SKM-1 treated with dmso at 0.1 percent for 144 hours (cell line): Measurements from ENCODE around the gene KRT6C.
"Not testable (repeated sequence)": the region's sequence is repeated elsewhere in the genome, so short reads cannot be mapped to it uniquely, and the experiment has no call there.

Source experiments
- DNase-seq: peaks from one replicate; lab custom pipeline; 2025; ENCODE audit not compliant: unreplicated experiment; lab: John Stamatoyannopoulos, UW

KRT6C gene

DNA sequence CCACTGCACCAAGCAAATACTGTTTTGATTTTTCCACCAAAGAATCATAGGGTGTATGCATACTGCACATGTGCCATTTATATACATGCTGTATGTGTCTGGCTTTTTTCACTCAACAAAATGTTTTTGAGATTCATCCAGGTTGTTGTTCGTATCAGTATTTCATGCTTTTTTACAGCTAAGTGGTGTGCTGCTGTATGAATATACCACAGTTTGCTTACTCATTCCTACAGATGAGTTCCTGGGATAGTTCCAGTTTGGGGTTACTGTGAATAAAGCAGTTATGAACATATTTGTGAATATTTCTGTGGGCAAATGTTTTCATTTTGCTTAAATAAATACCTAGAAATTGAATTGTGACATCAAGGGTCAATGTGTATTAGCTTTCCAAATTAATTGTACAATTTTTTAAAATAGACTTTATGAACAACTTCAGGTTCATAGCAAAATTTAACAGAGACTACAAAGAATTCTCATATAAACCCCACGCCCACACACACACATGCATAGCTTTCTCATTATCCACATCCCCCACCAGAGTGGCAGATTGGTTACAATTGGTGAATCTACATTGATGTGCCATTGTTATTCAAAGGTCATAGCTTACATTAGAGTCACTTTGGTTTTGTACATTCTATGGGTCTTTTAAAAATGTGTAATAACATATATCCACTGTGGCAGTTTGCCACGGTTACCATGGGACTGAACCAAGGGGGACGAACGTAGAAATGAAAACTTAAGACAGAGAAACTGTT is 26.4 kb upstream of the KRT6C start:
- no peak for DNase-seq

DNA sequence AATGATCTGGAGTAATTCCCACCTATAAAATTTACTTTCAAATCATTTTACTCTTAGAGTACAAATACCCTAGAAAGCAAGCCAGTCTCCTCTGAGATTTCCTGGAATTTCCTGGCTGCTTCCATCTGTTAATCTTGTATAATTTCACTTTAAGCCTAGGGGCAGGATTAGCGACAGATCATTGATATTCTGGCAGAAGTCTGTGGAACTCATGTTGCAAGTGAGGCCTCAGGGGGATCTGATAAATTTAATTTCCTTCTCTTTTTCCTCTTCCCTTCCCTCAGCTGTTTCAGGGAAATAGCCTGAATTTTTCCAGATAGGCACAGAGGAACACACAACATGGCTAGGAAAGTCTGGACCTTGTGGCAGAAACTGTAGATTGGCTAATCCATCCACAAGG is 25.3 kb upstream of the KRT6C start:
- DNase-seq: no peak

DNA sequence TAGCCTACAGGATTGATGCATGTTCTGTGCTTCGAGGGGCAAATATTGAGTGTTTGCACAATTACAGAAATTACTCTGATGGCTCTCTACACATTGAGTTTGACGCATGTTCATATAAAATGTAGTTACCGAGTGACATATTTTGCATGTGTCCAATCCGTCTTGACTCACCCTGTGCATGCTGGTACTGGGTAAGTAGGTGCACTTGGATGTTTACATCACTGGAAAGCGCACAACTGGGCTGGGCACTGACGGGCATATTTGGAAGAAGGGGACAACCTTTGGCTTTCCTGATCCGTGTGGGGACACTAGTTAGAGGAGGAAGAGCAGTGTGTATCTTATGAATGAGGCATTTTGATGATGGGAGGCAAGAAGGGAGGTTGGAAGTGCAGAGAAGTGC is 24.4 kb upstream of the KRT6C start:
- no peak for DNase-seq

DNA sequence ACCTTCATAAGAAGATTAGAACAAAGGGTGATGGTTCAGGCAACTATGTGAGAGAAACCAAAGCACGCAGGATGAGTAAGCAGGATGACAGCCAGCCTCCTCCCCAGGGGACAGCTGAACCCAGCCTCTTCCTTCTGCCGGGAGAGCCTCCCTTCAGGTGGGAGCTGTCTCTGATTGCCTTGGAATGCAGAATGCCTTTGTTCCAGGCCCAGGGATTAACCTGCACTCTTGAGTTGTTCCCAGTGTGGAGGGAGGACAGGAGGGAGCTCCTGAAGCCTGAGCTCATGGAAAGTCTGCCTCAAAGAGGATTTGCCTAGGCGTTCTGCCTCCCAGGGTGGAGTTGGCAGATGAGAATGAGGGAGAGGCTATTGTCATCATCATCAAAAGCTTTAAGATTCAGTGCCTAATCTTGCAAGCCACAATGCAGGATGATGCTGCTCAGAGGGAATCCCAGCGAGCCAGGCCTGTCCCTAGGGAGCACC is 23.0 kb upstream of the KRT6C start:
- DNase-seq: no peak

DNA sequence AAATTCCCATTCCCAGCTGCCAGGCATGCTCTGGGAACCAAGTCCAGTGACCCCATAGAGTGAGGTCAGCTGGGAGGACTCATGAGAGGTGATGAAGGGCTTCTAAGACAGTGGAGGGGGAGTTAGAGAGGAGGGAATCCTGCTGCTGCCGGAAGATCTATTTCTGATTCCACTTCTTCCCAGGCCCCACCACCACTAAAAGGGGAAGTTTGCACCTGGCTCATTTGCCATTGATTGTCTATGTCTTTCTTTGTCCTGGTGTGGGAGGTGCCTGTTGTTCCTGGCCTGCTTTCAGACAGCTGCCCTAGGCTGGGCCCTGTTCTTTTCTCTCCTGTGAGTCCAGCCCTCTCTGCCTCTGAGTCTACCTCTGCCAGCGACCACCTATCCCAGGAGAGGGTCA is 22.4 kb upstream of the KRT6C start:
- DNase-seq: no peak

DNA sequence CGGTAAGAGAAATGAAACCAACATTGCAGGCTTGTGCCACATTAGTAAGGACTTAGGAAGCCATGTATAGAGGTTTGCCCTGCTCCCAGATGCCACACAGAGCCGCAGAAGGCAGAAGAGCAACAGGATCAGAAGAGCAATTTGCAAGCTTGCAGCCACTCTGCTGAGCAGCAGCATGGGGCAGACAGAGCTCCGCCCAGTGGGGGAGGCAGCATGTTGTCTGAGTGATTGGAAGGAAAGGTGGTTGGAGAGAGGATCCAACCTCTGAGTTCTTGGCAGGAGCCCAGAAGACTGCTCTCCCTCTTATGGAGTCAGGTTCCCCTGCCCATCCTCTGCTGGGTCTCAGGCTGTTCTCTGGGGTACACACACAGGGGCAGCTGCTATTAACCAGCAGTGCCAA is 21.8 kb upstream of the KRT6C start:
- no peak for DNase-seq

DNA sequence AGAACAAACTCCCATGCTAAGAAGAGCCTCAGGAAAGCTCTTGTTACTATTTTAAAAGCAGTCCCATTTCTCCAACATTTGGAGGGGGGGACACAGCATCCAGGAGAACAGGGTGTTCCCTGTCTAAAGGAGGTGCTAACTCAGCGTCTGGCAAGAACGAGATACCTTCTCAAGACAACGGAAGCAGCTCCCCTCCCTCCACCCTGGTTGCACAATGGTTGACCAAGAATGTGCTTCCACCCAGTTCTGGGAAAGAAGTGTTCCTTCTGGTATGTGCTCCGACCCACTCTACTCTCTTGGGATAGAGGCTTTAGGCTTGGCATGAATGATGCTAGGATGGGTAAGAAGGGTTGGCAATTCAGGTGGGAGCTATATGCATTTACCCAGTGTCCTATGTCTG is 20.9 kb upstream of the KRT6C start:
- DNase-seq: no peak

DNA sequence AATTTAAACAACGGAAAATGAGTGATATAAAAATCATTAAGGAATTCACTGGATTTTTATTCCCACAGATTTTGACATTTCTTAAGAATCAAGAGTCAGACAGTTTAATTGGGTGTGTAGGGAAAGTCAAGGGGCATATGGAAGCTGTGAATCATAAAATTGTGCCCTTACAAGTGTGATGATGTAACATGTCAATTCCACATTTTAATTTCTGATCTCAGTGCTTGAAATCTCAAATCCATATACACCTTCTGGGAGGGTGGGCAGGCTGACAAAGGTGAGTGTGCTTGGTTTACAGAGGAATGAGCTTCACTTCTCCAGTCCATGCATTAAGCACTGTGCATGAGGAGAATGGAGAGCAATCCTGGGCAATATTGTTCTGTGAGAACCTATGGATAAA is 20.5 kb upstream of the KRT6C start:
- DNase-seq: no peak

DNA sequence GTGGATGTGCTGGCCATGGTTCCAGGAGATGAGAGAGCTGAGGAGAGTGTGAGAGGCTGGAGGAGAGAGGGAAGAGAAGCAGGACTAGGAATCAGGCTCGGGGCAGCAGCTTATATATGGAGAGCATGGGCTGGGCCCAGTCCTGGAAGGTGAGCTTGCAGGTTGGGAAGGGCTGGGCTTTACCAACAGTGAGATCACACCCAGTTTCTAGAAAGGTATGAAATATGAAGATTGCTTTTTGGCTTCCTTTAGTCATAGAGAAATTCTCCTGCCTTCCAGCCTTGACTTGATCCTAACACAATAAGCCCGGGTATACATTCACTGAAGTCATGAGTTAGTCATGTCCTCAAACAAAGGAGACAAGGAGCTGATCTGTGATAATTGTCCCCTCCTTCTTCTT is 19.6 kb upstream of the KRT6C start, which contains the start of gene KRT6A:
KRT6A (minus strand) TSS at position 86 of the 400 bp plus-strand sequence; CDS start at position 17, 69 bp downstream.
- DNase-seq: no peak

DNA sequence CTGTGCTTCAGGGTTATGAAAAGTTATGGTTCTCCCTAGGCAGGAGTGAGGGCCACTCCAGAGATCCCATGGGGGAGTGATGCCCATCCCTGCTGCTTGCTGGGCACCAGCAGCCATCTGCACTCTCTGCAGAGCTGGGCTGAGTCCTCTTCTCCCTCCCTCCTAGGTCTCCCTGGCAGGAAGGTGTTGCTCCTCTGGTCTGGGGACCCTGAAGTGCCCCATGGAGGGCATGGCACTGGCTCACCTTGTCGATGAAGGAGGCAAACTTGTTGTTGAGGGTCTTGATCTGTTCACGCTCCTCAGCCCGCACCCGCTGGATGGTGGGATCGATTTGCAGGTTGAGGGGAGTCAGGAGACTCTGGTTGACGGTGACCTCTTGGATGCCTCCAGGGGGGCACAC is 18.8 kb upstream of the KRT6C start:
- DNase-seq: not testable (repeated sequence)

DNA sequence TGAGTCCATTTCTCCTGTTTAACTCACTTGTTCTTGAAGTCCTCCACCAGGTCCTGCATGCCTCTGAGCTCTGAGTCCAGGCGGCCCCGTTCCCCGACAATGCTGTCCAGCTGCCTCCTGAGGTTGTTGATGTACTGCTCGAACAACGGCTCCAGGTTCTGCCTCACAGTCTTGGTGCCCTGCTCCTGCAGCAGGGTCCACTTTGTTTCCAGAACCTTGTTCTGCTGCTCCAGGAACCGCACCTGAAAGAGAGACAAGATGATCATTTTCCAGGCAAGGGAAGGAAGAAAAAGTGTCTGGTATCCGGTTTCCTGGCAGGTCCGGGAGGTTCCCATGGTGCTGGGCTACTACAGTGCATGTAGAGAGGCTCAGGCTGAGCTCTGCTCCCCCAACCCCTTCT is 17.9 kb upstream of the KRT6C start:
- DNase-seq: not testable (repeated sequence)

DNA sequence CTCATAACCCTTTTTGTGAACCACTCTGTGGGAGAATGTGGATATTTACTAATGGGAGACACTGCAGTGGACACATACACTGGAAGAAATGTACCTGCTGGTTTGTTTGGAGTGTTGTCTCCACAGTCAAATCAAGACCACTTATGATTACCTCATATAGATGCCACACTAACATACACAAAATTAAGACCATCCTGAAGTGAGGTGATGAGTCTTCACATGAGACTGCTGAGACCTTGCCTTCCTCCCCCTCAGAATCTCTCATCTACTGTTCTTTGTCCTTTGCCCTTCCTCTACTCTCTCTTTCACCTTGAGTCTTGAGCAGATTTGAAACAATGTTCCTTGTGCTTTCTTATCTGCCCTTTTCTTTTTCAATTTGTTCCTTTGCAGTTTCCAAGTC is 15.1 kb upstream of the KRT6C start:
- DNase-seq: no peak

DNA sequence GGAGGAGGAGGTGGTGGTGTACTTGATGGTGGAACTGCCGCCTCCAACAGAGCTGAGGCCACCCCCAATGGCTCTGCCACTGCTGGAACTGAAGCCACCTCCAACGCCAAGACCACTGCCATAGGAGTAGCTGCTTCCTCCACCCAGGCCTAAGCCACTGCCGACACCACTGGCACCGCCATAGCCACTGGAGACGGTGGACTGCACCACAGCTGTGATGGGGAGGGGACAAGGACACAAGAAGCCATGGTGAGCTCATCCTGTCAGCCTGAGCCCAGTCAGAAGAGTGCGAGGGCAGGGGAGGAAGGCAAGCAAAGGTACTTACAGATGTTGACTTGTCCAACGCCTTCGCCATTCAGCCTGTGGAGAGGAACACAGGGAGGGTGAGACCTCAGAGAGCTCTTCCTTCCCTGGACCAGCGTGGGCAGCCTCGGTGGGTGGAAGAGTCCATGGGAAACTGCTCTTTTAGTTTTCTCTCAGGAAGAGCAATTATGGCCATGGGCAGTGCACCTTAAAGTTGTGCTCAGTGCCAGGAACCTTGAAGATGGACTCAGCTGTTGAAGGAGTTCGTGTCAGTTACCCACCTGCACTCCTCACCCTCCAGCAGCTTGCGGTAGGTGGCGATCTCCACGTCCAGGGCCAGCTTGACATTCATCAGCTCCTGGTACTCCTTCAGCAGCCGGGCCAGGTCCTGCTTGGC is 14.3 kb upstream of the KRT6C start:
- DNase-seq: not testable (repeated sequence)

DNA sequence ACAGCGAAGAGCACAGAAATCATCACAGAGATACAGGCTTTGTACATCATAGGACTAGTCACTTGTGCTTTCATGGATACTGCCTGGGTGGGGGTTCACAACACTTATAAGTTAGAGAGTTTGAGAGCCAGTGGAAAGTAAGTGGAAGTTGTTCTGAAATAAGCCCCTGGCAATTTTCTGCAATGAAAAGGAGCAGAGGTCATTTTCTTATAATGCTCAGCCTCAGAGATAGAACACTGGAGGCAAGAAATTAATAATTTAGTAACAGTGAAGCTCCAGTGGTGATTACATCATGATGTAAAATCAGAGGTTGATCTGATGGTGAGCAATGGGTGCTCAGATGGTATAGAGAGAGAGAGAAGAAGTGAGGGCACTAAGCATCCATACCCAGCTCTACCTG is 13.6 kb upstream of the KRT6C start:
- DNase-seq: no peak

DNA sequence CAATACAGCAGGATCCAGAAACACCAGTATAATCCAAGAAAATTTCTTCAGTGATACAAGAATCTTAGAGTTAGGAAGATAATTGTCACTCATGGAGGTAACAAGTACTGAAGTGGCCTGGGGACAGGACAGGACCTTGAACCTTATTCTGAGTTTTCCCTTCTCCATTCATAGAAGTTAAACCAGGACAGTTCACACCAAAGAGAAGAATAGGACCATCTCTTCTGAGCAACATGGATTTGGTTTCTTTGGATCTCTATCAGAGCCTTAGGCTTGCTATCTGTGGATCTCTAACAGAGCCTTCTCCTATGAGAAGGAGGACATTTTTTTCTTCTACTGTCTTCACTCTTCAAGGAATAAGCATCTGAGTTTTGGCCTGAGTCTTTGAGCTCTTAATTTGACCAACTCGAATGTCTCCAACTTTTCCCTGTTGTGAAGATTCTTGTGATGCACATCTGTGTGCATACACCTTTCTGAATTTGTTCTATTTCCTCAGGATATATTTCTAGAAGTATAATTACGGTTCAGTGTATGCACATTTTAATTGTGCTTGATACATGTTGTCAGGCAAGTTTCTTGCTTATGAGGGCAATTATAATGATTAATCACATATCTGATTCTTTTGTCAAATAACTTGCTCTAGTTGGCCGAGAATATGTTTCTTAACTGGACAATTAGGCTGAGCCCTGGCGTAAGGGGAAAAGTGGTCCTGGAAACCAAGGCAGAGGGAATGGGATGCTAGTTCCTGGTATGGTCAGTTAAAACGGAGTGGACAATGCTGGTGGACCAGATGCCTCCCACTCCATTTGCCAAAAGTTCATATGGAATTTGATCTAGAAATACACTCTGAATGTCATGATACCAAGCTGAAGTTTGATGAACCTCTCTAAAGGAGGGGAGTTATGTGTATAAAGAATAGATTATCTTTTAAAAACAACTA is 12.8 kb upstream of the KRT6C start:
- DNase-seq: no peak

DNA sequence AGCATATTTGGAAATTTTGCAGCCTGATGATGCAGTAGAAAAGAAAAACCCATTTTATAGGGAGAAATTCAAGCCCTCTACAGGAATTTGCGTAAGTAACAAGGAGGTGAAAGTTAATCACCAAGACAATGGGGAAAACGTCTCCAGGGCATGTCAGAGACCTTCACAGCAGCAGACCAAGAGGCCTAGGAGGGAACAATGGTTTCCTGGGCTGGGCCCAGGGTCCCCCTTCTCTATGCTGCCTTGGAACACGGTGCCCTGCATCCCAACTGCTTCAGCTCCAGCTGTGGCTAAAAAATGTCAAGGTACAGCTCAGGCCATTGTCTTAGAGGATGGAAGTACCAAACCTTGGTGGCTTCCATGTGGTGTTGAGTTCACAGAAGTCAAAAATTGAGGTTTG is 6.5 kb upstream of the KRT6C start:
- DNase-seq: no peak

DNA sequence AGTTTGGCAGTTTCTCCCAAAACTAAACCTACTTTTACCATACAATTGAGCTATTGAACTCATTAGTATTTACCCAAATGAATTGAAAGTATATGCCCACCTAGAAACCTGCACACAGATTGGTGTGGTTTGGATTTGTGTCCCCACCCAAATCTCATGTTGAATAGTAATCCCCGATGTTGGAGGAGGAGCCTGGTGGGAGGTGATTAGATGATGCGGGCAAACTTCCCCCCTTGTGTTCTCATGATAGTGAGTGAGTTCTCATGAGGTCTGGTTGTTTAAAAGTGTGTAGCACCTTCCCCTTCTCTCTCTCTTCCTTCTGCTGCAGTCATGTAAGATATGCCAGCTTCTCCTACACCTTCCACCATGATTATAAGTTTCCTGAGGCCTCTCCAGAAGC is 4.0 kb upstream of the KRT6C start:
- DNase-seq: no peak

DNA sequence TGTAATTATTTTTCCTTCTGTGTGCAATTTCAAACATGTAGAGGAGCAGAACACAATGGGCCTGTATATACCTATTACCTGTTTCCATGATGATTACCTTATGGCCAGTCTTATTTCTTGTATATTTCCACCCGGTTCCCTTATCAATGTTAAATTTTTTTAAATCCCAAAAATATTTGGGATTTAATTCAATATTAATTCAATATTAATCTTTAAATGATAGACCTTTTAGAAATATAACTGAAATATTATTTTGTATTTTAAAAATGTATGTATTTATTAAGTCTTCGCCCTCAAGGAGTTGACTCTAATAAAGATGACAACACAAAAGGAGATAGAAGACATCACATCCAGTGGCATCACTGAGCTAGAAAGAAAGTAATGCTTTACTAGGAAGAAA is 607 bp upstream of the KRT6C start:
- no peak for DNase-seq

DNA sequence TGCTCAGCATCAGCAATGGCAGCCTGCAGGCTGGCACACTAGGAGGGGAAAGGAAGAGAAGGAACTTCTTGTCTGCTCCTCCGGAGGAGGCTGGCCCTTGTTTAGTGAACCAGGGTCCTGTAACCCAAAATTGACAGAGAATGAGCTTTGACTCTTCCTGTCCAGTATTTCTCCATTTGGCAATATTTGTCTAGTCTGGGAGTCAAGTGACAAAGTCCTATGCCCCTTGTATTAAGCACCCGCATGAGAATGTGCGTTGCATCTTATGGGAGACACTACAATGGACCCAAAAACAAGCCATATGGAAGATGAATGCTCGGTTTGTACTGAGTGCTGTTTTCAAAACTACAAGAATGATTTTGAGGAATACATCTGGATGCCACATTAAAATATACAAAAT is 3.8 kb downstream of the KRT6C start:
- no peak for DNase-seq

DNA sequence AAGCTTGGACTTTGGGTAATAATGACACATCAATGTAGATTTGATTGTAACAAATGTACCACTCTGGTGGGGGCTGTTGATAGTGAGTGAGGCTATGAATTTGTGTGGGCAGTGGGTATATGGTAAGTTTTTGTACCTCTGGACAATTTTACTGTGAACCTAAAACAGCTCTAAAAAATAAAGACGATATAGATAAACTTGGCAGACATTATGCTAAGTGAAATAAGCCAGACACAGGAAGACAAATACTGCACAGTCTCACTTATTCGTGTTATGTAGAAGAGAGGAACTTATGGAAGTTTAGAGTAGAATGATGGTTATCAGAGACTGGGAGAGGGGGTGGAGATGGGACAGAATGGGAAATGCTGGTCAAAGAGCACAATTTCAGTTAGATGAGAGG is 8.7 kb downstream of the KRT6C start:
- no peak for DNase-seq

DNA sequence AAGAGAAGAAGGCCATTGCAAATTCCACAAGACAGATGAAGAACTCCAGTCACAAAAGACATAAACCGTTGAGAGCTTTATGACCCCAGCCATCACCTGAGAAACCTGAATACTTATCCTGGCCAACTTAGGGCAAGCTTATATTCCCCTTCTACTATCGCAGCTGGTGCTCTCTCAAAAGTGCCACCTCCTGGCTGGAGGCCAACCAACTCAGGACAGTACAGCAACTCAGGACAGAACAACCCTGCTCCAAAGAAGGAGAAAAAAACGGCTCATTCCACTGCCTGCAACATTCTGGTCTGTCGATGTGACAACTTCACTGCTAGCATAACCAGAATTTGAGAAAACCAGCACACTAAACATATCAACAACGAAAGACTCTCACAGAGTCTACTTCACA is 11.9 kb downstream of the KRT6C start:
- DNase-seq: no peak
